ENCODE data around the gene IDH2. TPM values are rescaled to one million over a fixed set of nuclear protein-coding genes. Genes with fewer than 3 reads are reported as not detected.
A peak's percentile ranks its signal among the peaks of the same experiment; 100 is the strongest.

Gene IDH2
- total RNA-seq, 5 donors from 2014 or later (not counting 1 experiment from before 2014, with no cell fraction given), result 45.8 to 56.1 (median 49.2) TPM

DNA sequence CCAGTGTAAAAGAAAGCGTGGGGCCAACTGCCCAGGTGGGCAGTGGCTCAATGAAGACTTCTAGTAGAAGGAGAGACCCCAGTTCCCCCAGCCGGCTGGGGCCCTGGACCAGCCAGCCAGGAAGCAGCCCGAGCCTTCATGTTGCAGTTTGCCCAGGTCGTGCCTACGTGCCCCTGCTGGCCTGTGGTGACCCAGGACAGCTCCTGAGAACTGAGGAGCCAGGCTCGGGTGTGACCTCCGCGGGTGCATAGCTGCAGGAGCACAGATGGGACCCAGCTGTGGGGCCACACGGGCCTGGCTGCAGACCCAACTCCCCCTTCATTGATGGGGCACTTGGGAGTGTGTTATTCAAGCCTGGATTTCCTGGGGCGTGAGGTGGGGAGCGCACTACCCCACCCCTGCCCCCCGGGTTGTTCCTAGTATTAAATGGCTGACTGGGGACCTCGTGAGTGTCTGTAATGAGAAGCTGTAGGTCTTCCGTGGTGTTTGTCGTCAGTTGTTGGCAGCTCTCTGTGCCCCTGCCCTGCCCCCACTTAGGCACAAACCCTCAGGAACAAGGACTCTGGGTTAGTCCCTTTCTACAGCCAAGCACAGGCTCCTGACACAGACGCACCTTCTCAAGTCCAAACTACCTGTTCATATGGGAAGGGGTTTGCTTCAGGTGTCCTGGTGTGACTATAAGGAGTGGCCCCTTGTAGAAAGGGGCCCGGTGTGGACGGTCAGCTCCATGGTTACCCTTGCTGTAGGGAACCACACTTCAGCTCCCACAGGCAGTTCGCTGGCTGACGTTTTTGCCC, 39.1 kb downstream of the IDH2 start:
- Histone ChIP-seq H3K4me3 (ENCODE audit: control insufficient read depth in 1 of 2, extremely low read depth in 1 of 2, low read length in 1 of 2) (no peak overlapping the region), H3K4me1 (ENCODE audit: control insufficient read depth in 1 of 2, extremely low read depth in 1 of 2, insufficient read depth in 2 of 2, low read length in 2 of 2) (peaks cover 34 to 51% of the 10 kb centered on the region in 2 experiments), H3K27ac (ENCODE audit: low read length) (peak overlapping the region; percentile 68), H3K36me3 (ENCODE audit: control insufficient read depth in 2 of 2, extremely low read depth in 1 of 2, insufficient read depth in 1 of 2, low read length in 1 of 2) (peaks cover 1 to 10% of the 10 kb centered on the region in 2 donors), H3K9me3 (no peaks in the 10 kb centered on the region), H3K27me3 (replicated peaks in 1 of 2; ENCODE audit: control insufficient read depth in 2 of 2, extremely low read depth in 1 of 2, insufficient read depth in 2 of 2, low read length in 1 of 2) (no peaks in the 10 kb centered on the region)
- no peak for ATAC-seq (replicated peaks in 1 of 4)
- Mint-ChIP-seq H3K27ac (peak overlapping the region; percentile 83 to 86), H3K36me3 (peaks cover 6% of the 10 kb centered on the region), H3K4me1 (peaks cover 40 to 49% (median 42%) of the 10 kb centered on the region in 3 donors), H3K9me3 (no peaks in the 10 kb centered on the region), H3K4me3 (peak overlapping the region in 1 of 3 donors; percentile 54), H3K27me3 (no peaks in the 10 kb centered on the region)
- ChIA-PET CTCF (interaction anchor here (0.5 to 0.6 kb wide), 2 partner anchors 8 to 159 kb away, joined by 3 to 4 read pairs; no protein-coding TSS in a partner anchor), POLR2A (no interaction called here)
- WGBS (ENCODE audit: insufficient coverage), result 93% methylated on average over 9 of the region's 20 CpGs
- DNase-seq, result no peak

DNA sequence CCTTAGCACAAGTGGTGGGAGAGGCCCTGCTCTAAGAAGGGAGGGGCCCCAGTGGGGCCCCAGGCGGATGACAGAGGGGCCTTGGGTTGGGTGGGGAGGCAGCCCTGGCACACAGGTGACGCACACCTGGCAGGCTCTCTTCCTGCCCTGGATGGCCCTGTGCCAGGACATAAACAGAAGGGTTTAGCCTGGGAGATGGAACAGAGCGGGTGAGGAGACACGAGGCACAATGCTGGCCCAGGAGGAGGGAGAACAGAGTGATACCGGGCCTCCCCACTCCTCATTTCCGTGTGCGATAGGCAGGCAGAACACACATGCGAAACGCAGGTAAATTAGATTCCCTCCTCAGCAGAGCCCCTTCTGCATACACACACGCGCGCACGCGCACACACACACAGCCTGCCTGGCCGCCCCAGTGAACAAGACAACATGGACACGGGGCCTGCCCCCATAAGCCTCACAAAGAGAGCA, 39.8 kb downstream of the IDH2 start:
- H3K36me3 ChIP-seq (ENCODE audit: control insufficient read depth in 2 of 2, extremely low read depth in 1 of 2, insufficient read depth in 1 of 2, low read length in 1 of 2), result peaks cover 0 to 3% of the 10 kb centered on the region in 2 donors
- peaks cover 35 to 53% of the 10 kb centered on the region in 2 experiments for H3K4me1 ChIP-seq (ENCODE audit: control insufficient read depth in 1 of 2, extremely low read depth in 1 of 2, insufficient read depth in 2 of 2, low read length in 2 of 2)
- H3K36me3 Mint-ChIP-seq, result peaks cover 6% of the 10 kb centered on the region
- POLR2A ChIA-PET, result no interaction called here
- no peak overlapping the region for H3K4me3 ChIP-seq (ENCODE audit: control insufficient read depth in 1 of 2, extremely low read depth in 1 of 2, low read length in 1 of 2)
- peak; percentile 38 to 65 (median 40) for ATAC-seq (replicated peaks in 1 of 4)
- H3K27me3 Mint-ChIP-seq, result no peaks in the 10 kb centered on the region
- H3K9me3 Mint-ChIP-seq, result no peaks in the 10 kb centered on the region
- H3K4me1 Mint-ChIP-seq, result peaks cover 43 to 53% (median 46%) of the 10 kb centered on the region in 3 donors
- peak overlapping the region; percentile 68 for H3K27ac ChIP-seq (ENCODE audit: low read length)
- 74% methylated on average over 5 of the region's 16 CpGs for WGBS (ENCODE audit: insufficient coverage)
- CTCF ChIA-PET, result interaction anchor here (0.6 to 0.9 kb wide), 2 partner anchors 9 to 1245 kb away, joined by 3 to 6 read pairs; no protein-coding TSS in a partner anchor
- peak in 32 of 35 experiments; percentile 14 to 81 (median 50) for DNase-seq
- peak overlapping the region in 1 of 3 donors; percentile 54 for H3K4me3 Mint-ChIP-seq
- no peaks in the 10 kb centered on the region for H3K9me3 ChIP-seq
- peak overlapping the region; percentile 83 to 86 for H3K27ac Mint-ChIP-seq
- no peaks in the 10 kb centered on the region for H3K27me3 ChIP-seq (replicated peaks in 1 of 2; ENCODE audit: control insufficient read depth in 2 of 2, extremely low read depth in 1 of 2, insufficient read depth in 2 of 2, low read length in 1 of 2)

GRCh38 chr15:90062023-90062442, 40.2 kb downstream of the IDH2 start:
- Histone ChIP-seq H3K9me3 (no peaks in the 10 kb centered on the region), H3K4me3 (ENCODE audit: control insufficient read depth in 1 of 2, extremely low read depth in 1 of 2, low read length in 1 of 2) (no peak overlapping the region), H3K27me3 (replicated peaks in 1 of 2; ENCODE audit: control insufficient read depth in 2 of 2, extremely low read depth in 1 of 2, insufficient read depth in 2 of 2, low read length in 1 of 2) (no peaks in the 10 kb centered on the region), H3K27ac (ENCODE audit: low read length) (peak overlapping the region; percentile 68), H3K36me3 (ENCODE audit: control insufficient read depth in 2 of 2, extremely low read depth in 1 of 2, insufficient read depth in 1 of 2, low read length in 1 of 2) (no peaks in the 10 kb centered on the region), H3K4me1 (ENCODE audit: control insufficient read depth in 1 of 2, extremely low read depth in 1 of 2, insufficient read depth in 2 of 2, low read length in 2 of 2) (peaks cover 35 to 53% of the 10 kb centered on the region in 2 experiments)
- ATAC-seq (replicated peaks in 1 of 4), result peak in 2 of 4 experiments; percentile 21
- CTCF ChIA-PET, result interaction anchor here (0.6 to 0.9 kb wide), 2 partner anchors 10 to 1246 kb away, joined by 3 to 6 read pairs; no protein-coding TSS in a partner anchor
- DNase-seq, result peak in 31 of 35 experiments; percentile 18 to 64 (median 38)
- H3K9me3 Mint-ChIP-seq, result no peaks in the 10 kb centered on the region
- no peaks in the 10 kb centered on the region for H3K27me3 Mint-ChIP-seq
- WGBS (ENCODE audit: insufficient coverage), result 36% methylated on average over 4 of the region's 8 CpGs
- peaks cover 43 to 54% (median 46%) of the 10 kb centered on the region in 3 donors for H3K4me1 Mint-ChIP-seq
- H3K27ac Mint-ChIP-seq, result peak overlapping the region; percentile 83 to 86
- POLR2A ChIA-PET, result no interaction called here
- peaks cover 5% of the 10 kb centered on the region for H3K36me3 Mint-ChIP-seq
- H3K4me3 Mint-ChIP-seq, result peak overlapping the region in 1 of 3 donors; percentile 54

- ChIA-PET POLR2A (no interaction called here), CTCF (interaction anchor here in 1 of 2 donors (1.1 kb wide), 1 partner anchor 300 kb away, joined by 3 read pairs; no protein-coding TSS in a partner anchor)
- H3K36me3 ChIP-seq (ENCODE audit: control insufficient read depth in 2 of 2, extremely low read depth in 1 of 2, insufficient read depth in 1 of 2, low read length in 1 of 2), result no peaks in the 10 kb centered on the region
- Mint-ChIP-seq H3K36me3 (no peaks in the 10 kb centered on the region), H3K9me3 (no peaks in the 10 kb centered on the region), H3K4me3 (peak overlapping the region in 1 of 3 donors; percentile 54), H3K4me1 (peaks cover 43 to 55% (median 46%) of the 10 kb centered on the region in 3 donors), H3K27me3 (no peaks in the 10 kb centered on the region), H3K27ac (peak overlapping the region; percentile 72 to 93)
- peaks cover 35 to 53% of the 10 kb centered on the region in 2 experiments for H3K4me1 ChIP-seq (ENCODE audit: control insufficient read depth in 1 of 2, extremely low read depth in 1 of 2, insufficient read depth in 2 of 2, low read length in 2 of 2)
- H3K27me3 ChIP-seq (replicated peaks in 1 of 2; ENCODE audit: control insufficient read depth in 2 of 2, extremely low read depth in 1 of 2, insufficient read depth in 2 of 2, low read length in 1 of 2), result no peaks in the 10 kb centered on the region
- no peak for DNase-seq
- no peak overlapping the region for H3K4me3 ChIP-seq (ENCODE audit: control insufficient read depth in 1 of 2, extremely low read depth in 1 of 2, low read length in 1 of 2)
- peak overlapping the region; percentile 38 for H3K27ac ChIP-seq (ENCODE audit: low read length)
- no peaks in the 10 kb centered on the region for H3K9me3 ChIP-seq
- WGBS (ENCODE audit: insufficient coverage), result 67% methylated on average over 1 of the region's 3 CpGs
- ATAC-seq (replicated peaks in 1 of 4), result no peak
These were observed 41.5 kb downstream of the IDH2 start for GRCh38 chr15:90060797-90061196.

DNA sequence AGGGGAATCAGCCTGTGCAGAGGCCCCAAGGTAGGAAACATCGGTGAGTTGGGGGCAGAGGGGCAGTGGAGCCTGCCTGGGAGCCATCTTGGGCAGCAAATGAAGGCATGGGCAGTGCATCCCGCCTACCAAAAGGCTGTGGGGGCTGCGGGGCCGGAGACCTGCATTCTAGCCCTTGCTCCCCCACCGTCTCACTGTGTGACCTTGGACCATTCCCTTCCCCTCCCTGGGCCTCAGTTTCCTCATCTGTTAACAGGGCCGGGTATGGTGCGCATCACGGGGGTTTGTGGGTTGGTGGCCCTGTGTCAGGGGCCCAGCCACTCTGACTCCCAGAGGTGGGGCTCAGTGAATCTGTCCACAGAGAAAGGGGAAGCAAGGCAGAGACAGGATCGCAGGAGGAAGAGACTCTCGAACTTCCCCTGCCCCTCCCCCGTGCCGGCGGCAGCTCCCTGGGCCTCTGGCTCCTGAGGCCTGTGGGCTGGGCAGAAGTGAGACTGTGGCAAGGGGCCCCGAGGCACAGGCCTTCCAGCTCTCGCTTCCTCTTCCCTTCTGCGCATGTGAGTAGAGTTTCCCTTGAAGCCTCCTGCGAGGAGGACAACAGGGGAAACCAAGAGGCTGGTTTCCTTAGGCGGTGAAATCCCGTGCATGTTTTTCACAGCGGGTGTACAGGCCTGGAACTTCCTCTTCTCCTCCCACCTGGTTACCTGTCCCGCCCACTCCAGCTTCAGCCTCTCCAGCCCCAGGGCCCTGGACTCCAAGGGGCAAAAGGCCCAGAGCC, 42.9 kb downstream of the IDH2 start:
- DNase-seq (peak; percentile 37 to 83 (median 66)), ATAC-seq (replicated peaks in 1 of 4) (peak; percentile 81 to 88 (median 86))
- peak overlapping the region in 1 of 2 donors; percentile 0 for H3K4me3 ChIP-seq (ENCODE audit: control insufficient read depth in 1 of 2, extremely low read depth in 1 of 2, low read length in 1 of 2)
- peak overlapping the region in 2 of 3 donors; percentile 37 to 59 for H3K4me3 Mint-ChIP-seq
- H3K27me3 ChIP-seq (replicated peaks in 1 of 2; ENCODE audit: control insufficient read depth in 2 of 2, extremely low read depth in 1 of 2, insufficient read depth in 2 of 2, low read length in 1 of 2), result no peaks in the 10 kb centered on the region
- POLR2A ChIA-PET, result no interaction called here
- H3K27ac ChIP-seq (ENCODE audit: low read length), result peak overlapping the region; percentile 82
- H3K27me3 Mint-ChIP-seq, result no peaks in the 10 kb centered on the region
- no peaks in the 10 kb centered on the region for H3K36me3 Mint-ChIP-seq
- WGBS (ENCODE audit: insufficient coverage), result 23% methylated on average over 11 of the region's 21 CpGs
- CTCF ChIA-PET, result interaction anchor here in 1 of 2 donors (0.9 kb wide), 1 partner anchor 56 kb away, joined by 3 read pairs; no protein-coding TSS in a partner anchor
- H3K27ac Mint-ChIP-seq, result peak overlapping the region; percentile 93
- H3K9me3 ChIP-seq, result no peaks in the 10 kb centered on the region
- peaks cover 49 to 64% (median 58%) of the 10 kb centered on the region in 3 donors for H3K4me1 Mint-ChIP-seq
- peaks cover 39 to 53% of the 10 kb centered on the region in 2 experiments for H3K4me1 ChIP-seq (ENCODE audit: control insufficient read depth in 1 of 2, extremely low read depth in 1 of 2, insufficient read depth in 2 of 2, low read length in 2 of 2)
- no peaks in the 10 kb centered on the region for H3K9me3 Mint-ChIP-seq
- no peaks in the 10 kb centered on the region for H3K36me3 ChIP-seq (ENCODE audit: control insufficient read depth in 2 of 2, extremely low read depth in 1 of 2, insufficient read depth in 1 of 2, low read length in 1 of 2)

- Mint-ChIP-seq H3K4me1 (peaks cover 51 to 65% (median 65%) of the 10 kb centered on the region in 3 donors), H3K27ac (peak overlapping the region; percentile 93), H3K36me3 (no peaks in the 10 kb centered on the region), H3K4me3 (peak overlapping the region in 1 of 3 donors; percentile 59), H3K9me3 (no peaks in the 10 kb centered on the region), H3K27me3 (no peaks in the 10 kb centered on the region)
- ChIA-PET CTCF (no interaction called here), POLR2A (no interaction called here)
- no peak for ATAC-seq (replicated peaks in 1 of 4)
- peak overlapping the region; percentile 82 for H3K27ac ChIP-seq (ENCODE audit: low read length)
- H3K4me3 ChIP-seq (ENCODE audit: control insufficient read depth in 1 of 2, extremely low read depth in 1 of 2, low read length in 1 of 2), result no peak overlapping the region
- peaks cover 41 to 53% of the 10 kb centered on the region in 2 experiments for H3K4me1 ChIP-seq (ENCODE audit: control insufficient read depth in 1 of 2, extremely low read depth in 1 of 2, insufficient read depth in 2 of 2, low read length in 2 of 2)
- DNase-seq, result no peak
- H3K36me3 ChIP-seq (ENCODE audit: control insufficient read depth in 2 of 2, extremely low read depth in 1 of 2, insufficient read depth in 1 of 2, low read length in 1 of 2), result no peaks in the 10 kb centered on the region
- no peaks in the 10 kb centered on the region for H3K27me3 ChIP-seq (replicated peaks in 1 of 2; ENCODE audit: control insufficient read depth in 2 of 2, extremely low read depth in 1 of 2, insufficient read depth in 2 of 2, low read length in 1 of 2)
- 100% methylated on average over 4 of the region's 5 CpGs for WGBS (ENCODE audit: insufficient coverage)
- H3K9me3 ChIP-seq, result no peaks in the 10 kb centered on the region
These were observed 43.5 kb downstream of the IDH2 start for GRCh38 chr15:90058775-90059174.

Data from T-cell (primary cell).